GM21619 (cell line): Measurements from ENCODE around the gene SLC7A6.
"Not testable (repeated sequence)": the region's sequence is repeated elsewhere in the genome, so short reads cannot be mapped to it uniquely, and the experiment has no call there.

Experiments used
- ATAC-seq: cut with Tn5 transposase; IDR thresholded peaks from one replicate; pipeline ENCODE4 v1.9.1; 2021; ENCODE audit not compliant: unreplicated experiment

Gene SLC7A6

GRCh38 chr16:68281368-68282063 lies 17.2 kb downstream of the SLC7A6 start:
- no peak for ATAC-seq

DNA sequence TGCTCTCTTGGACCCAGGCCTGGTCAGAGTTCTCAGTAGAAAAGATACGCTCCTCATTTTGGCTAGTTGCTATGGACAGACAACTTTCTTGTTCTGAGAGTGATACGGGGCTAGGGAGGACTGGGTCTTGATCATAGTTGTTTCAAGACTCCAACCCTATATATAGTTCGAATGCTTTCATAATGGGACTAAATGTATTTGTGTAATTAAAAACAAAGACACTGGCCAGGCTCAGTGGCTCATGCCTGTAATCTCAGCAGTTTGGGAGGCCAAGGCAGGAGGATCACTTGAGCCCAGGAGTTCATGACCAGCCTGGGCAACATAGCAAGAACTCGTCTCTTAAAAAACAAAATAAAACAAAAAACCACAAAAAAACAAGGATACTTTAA lies 17.7 kb downstream of the SLC7A6 start:
- ATAC-seq = no peak

DNA sequence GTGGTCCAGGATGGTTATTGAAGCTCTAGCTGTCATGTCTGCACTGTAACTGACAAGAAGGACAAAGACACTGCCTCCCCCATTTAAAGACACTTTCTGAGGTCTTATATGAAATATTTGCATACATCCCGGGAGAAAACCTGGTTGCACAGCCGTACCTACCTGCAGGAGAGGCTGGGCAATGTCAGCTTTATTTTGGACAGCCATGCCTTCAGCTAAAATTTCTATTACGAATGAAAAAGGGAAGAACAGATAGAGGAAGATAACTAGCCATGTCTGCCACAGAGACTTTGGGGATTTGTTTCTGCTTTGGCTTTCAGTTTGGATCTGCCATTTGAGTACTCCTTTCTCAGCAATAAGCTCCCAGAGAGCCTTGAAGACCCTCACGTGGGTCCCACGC lies 19.0 kb downstream of the SLC7A6 start:
- ATAC-seq = no peak

GRCh38 chr16:68283801-68284598 lies 19.7 kb downstream of the SLC7A6 start:
- ATAC-seq = no peak

- ATAC-seq = peak; percentile 49
Observed at GRCh38 chr16:68284847-68285246, 20.5 kb downstream of the SLC7A6 start.

DNA sequence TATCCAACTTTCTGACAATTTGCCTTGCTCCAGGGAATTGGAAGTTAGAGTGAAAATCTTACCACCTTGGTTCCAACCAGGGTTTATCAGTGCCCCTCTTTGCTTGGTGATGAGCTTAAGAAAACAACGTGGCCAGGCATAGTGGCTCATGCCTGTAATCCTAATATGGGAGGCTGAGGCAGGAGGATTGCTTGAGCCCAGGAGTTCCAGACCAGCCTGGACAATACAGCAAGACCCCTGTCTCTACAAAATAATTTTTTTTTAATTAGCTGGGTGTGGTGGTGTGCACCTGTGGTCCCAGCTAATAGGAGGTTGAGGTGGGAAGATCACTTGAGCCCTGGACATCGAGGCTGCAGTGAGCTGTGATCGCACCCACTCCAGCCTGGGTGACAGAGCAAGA lies 21.4 kb downstream of the SLC7A6 start:
- no peak for ATAC-seq

DNA sequence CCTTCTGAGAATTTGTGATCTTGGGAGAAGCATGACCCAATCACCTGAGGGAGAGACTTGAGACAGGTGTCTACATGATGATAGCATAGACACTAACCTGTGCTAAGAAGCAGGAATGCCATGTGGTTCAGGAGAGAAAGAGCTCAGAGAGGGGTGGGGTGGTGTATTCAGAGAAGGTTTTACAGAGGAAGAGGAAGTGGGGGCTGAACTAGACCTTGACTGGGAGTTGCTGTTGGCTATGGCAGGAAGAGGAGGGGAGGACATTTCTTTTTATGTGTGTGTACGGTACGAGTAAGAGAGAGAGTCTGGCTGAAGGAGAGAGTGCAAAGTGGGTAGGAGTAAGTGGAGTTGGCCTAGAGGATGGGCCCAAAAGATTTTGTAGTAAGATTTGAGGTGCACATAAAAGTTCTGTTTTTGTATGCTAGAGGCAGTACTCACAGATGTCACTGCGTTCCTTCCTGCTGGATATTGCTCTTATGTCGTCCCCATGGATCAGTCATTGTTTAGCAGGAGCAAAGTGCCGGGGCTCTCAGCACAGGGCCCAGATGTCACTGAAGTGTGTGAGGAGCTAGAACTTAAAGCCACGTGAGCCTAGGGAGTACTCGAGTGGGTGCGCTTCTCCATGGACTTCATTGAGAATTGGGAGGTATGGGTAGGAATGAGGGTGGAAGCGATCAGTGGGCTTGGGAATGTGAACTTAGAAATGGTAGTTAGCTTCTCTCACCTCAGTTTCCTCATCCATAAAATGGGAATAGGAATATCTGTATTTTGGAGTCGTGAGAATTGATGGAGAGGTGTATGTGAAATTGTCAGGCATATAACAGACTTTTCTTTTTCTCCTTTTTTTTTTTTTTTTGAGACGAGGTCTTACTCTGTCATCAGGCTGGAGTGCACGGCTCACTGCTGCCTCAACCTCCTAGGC lies 22.1 kb downstream of the SLC7A6 start:
- ATAC-seq = no peak

DNA sequence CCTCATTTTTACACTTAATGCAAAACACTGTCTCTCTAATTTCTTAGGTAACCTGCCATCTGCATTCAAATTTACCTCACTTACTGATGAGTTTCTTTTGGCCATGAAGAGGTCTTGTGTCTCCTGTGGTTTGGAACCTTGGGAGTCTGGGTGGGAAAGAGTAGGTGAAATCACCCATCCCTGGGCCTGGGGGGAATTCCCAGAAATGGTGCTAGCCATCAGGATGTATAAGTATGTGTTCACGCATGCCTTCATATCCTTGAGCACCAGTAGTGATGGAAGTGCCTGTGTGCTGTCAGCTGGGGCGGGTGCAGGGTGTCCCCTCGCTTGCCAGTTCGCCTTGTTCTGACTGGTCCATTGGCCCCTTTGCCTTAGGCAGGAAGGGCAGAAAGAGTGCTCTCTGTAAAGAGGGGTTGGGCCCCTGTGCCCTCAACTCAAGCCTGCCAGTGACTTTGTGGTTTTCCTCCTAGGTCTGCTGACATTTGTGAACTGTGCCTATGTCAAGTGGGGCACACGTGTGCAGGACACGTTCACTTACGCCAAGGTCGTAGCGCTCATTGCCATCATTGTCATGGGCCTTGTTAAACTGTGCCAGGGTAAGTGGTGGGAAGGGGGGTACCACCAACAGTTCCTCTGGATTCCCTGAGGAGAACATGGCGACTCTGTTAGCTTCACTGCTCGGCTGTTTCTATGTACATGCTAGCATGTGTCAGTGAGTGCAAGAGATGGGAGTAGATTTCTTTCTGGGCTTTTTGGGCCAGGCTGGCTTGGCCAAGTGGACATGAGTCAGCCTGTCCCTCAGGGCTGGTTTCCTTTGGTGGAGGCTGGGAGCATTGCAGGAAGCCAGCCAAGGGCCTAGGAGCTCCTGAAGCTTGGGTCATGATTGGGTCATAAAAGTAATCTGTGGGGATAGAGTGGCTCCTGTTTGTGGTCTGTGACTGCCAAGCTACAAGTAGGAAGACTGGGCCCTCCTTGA lies 23.2 kb downstream of the SLC7A6 start:
- ATAC-seq = no peak

DNA sequence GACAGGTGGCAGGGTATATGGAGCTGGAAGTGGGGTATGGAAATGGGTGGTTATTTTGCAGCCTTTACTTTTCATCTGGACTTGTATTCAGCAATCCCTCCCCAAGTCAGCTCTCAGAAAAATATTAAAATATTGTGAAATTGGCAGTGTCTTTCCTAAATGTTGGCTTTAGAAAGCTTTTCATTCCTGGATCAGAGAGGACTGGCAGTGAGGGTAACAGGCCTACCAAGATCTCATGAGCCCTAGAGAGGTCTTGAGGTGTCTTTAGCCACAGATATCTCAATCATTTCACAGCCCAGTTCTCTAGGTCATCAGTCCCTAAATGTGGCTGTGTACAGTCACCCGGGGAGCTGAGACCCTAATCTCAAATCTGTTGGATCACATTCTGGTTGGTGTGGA lies 23.9 kb downstream of the SLC7A6 start:
- no peak for ATAC-seq

DNA sequence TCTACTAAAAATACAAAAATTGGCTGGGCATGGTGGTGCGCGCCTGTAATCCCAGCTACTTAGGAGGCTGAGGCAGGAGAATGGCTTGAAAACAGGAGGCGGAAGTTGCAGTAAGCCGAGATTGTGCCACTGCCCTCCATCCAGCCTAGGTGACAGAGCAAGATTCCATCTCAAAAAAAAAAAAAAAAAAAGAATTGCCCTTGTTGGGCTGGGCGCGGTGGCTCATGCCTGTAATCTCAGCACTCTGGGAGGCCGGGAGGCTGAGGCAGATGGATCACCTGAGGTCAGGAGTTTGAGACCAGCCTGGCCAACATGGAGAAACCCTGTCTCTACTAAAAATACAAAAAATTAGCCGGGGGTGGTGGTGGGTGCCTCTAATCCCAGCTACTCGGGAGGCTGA lies 24.5 kb downstream of the SLC7A6 start:
- ATAC-seq = not testable (repeated sequence)

- peak; percentile 3 for ATAC-seq
Observed at GRCh38 chr16:68289202-68289601, 24.9 kb downstream of the SLC7A6 start.

GRCh38 chr16:68289621-68290329 lies 25.4 kb downstream of the SLC7A6 start:
- peak; percentile 81 for ATAC-seq

GRCh38 chr16:68290450-68290849 lies 26.1 kb downstream of the SLC7A6 start:
- no peak for ATAC-seq

- ATAC-seq = no peak
Observed at GRCh38 chr16:68291227-68291626, 26.9 kb downstream of the SLC7A6 start.

GRCh38 chr16:68292425-68292824 lies 28.1 kb downstream of the SLC7A6 start:
- no peak for ATAC-seq

DNA sequence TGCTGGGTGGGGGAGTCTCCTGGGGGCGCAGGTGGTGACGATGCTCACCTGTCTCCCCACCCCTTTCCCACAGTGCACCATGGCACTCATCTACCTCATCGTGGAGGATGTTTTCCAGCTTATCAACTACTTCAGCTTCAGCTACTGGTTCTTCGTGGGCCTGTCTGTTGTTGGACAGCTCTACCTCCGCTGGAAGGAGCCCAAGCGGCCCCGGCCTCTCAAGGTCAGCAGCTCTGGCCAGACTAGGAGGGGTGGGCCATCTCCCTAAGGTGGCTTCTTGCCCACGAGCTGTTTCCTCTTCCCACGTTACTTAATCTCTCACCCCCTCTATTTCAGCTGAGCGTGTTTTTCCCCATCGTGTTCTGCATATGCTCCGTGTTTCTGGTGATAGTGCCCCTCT lies 32.0 kb downstream of the SLC7A6 start:
- ATAC-seq = no peak

- no peak for ATAC-seq
Observed at GRCh38 chr16:68296693-68297092, 32.4 kb downstream of the SLC7A6 start.

DNA sequence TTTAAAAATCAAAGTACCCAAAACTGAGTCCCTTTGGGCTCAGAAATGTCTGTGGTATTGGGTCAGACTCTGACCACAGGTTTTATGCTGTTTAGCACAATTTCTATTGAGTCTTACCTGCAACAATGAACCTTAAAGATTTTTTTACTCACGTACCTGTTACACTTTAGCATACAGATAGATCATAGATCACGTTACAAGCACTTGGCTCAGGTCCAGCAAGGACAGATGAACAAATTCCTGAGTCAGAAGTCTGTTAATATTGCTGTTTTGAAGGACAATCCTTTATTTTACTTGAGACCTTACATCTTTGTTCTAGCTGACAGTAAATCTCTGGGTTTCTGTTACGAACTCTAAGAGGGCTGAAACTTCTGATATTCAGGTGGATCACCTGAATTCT lies 33.6 kb downstream of the SLC7A6 start:
- no peak for ATAC-seq

DNA sequence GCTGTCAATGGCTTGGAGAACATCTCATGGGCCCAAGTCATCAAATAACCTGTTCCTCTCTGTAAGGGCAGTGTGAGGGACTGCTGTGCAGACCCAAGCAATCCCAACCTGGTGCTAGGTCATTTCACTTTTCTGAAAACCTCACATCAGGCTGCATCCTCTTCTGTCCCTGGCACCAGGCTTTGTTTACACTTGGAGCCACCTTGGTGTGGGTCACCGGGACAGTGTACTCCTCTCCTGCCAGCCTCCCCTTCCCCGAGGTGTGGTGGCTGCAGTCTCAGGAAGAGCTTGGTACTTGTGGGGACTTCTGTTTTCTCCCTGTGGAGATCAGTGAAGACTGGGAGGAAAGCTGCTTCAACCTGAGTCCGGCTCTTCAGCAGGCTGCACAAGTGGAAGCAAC lies 34.0 kb downstream of the SLC7A6 start:
- ATAC-seq = no peak
